H9 (cell line): Measurements from ENCODE around the gene KLRK1. TPM values are rescaled to one million over a fixed set of nuclear protein-coding genes. Genes with fewer than 3 reads are reported as not detected.
"Not testable (repeated sequence)": the region's sequence is repeated elsewhere in the genome, so short reads cannot be mapped to it uniquely, and the experiment has no call there.

Source experiments
- DNase-seq: peaks from one replicate; pipeline ENCODE4 v3.0.0-alpha.2; 2017
- H2AFZ ChIP-seq: one replicate; pipeline ENCODE4 v1.6.1; 2013; ENCODE audit warnings: mild to moderate bottlenecking, low read length, control low read depth, moderate library complexity
- H2AK5ac ChIP-seq: 2 replicates; pipeline ENCODE4 v1.6.1; 2013; ENCODE audit warnings: low read length, control low read depth, mixed read lengths; ENCODE audit not compliant: insufficient read length
- H2BK120ac ChIP-seq: one replicate; pipeline ENCODE4 v1.6.1; 2013; ENCODE audit warnings: low read depth, mild to moderate bottlenecking, low read length, control low read depth, inconsistent platforms; ENCODE audit not compliant: poor library complexity, severe bottlenecking
- H2BK12ac ChIP-seq: 2 replicates; pipeline ENCODE4 v1.6.1; 2013; ENCODE audit warnings: low read length, control low read depth, mixed read lengths, low read depth; ENCODE audit not compliant: insufficient read length
- H2BK15ac ChIP-seq: 2 replicates; pipeline ENCODE4 v1.6.1; 2013; ENCODE audit warnings: low read depth, low read length, control low read depth
- H2BK20ac ChIP-seq: one replicate; pipeline ENCODE4 v1.6.1; 2013; ENCODE audit warnings: low read depth, mild to moderate bottlenecking, low read length, control low read depth, inconsistent platforms; ENCODE audit not compliant: poor library complexity, severe bottlenecking
- H2BK5ac ChIP-seq: 2 replicates; pipeline ENCODE4 v1.6.1; 2013; ENCODE audit warnings: low read length, control low read depth, mixed read lengths; ENCODE audit not compliant: insufficient read length
- H3K14ac ChIP-seq: 2 replicates; pipeline ENCODE4 v1.6.1; 2013; ENCODE audit warnings: low read length, control low read depth; ENCODE audit not compliant: insufficient read depth
- H3K18ac ChIP-seq: 2 replicates; pipeline ENCODE4 v1.6.1; 2013; ENCODE audit warnings: low read depth, mild to moderate bottlenecking, mixed read lengths, low read length, control low read depth; ENCODE audit not compliant: insufficient read length
- H3K23ac ChIP-seq: 2 replicates; pipeline ENCODE4 v1.6.1; 2013; ENCODE audit warnings: low read length, control low read depth, mixed read lengths, low read depth; ENCODE audit not compliant: insufficient read length
- H3K23me2 ChIP-seq: 2 replicates; pipeline ENCODE4 v1.6.1; 2013; ENCODE audit warnings: low read depth, mild to moderate bottlenecking, mixed read lengths, low read length, control low read depth; ENCODE audit not compliant: insufficient read length, poor library complexity, severe bottlenecking
- H3K27ac ChIP-seq: 2 replicates; pipeline ENCODE4 v1.5.1; 2013; ENCODE audit warnings: low read length, control low read depth, mixed read lengths, low read depth; ENCODE audit not compliant: insufficient read length
- H3K27me3 ChIP-seq: 2 replicates; pipeline ENCODE4 v1.6.1; 2013; ENCODE audit warnings: low read length, control low read depth, inconsistent platforms; ENCODE audit not compliant: insufficient read depth
- H3K4ac ChIP-seq: 2 replicates; pipeline ENCODE4 v1.6.1; 2013; ENCODE audit warnings: low read depth, mild to moderate bottlenecking, control low read depth, inconsistent platforms, low read length, moderate library complexity
- H3K4me1 ChIP-seq: 2 replicates; pipeline ENCODE4 v1.6.1; 2013; ENCODE audit warnings: low read length, control low read depth, inconsistent platforms; ENCODE audit not compliant: insufficient read depth
- H3K4me2 ChIP-seq: 2 replicates; pipeline ENCODE4 v1.6.1; 2013; ENCODE audit warnings: low read length, control low read depth, mixed read lengths; ENCODE audit not compliant: insufficient read length, insufficient read depth
- H3K56ac ChIP-seq: 2 replicates; pipeline ENCODE4 v1.6.1; 2013; ENCODE audit warnings: low read depth, mild to moderate bottlenecking, mixed read lengths, low read length, control low read depth; ENCODE audit not compliant: insufficient read length
- H3K79me1 ChIP-seq: 2 replicates; pipeline ENCODE4 v1.6.1; 2013; ENCODE audit warnings: low read depth, mild to moderate bottlenecking, moderate library complexity, low read length, control low read depth, inconsistent platforms; ENCODE audit not compliant: insufficient read depth, poor library complexity, severe bottlenecking
- H3K79me2 ChIP-seq: 2 replicates; pipeline ENCODE4 v1.6.1; 2013; ENCODE audit warnings: low read length, control low read depth, inconsistent platforms; ENCODE audit not compliant: insufficient read depth
- H3K9ac ChIP-seq: 2 replicates; pipeline ENCODE4 v1.6.1; 2013; ENCODE audit warnings: low read length, control low read depth, mixed read lengths; ENCODE audit not compliant: insufficient read length; ENCODE audit errors: extremely low read depth
- H3K9me3 ChIP-seq: one replicate; pipeline ENCODE4 v1.6.1; 2013; ENCODE audit warnings: low read depth, low read length, inconsistent platforms; ENCODE audit not compliant: control insufficient read depth
- H3T11ph ChIP-seq: one replicate; pipeline ENCODE4 v1.6.1; 2013; ENCODE audit warnings: mild to moderate bottlenecking, low read length, control low read depth, inconsistent platforms
- H4K20me1 ChIP-seq: one replicate; pipeline ENCODE4 v1.6.1; 2013; ENCODE audit not compliant: control insufficient read depth, insufficient read length, insufficient read depth
- H4K5ac ChIP-seq: 2 replicates; pipeline ENCODE4 v1.6.1; 2013; ENCODE audit warnings: low read depth, mild to moderate bottlenecking, mixed read lengths, low read length, control low read depth; ENCODE audit not compliant: insufficient read length
- H4K8ac ChIP-seq: replicated peaks from 2 replicates; pipeline ENCODE4 v1.6.1; 2013; ENCODE audit warnings: low read length, control low read depth, mixed read lengths, low read depth; ENCODE audit not compliant: insufficient read length
- H4K91ac ChIP-seq: 2 replicates; pipeline ENCODE4 v1.6.1; 2013; ENCODE audit warnings: low read depth, mild to moderate bottlenecking, moderate library complexity, mixed read lengths, low read length, control low read depth; ENCODE audit not compliant: insufficient read length
- H3K27ac Mint-ChIP-seq, 3 experiments: 2 replicates in 2 of 3; 3 replicates in 1 of 3; pipeline ENCODE4 v1.8.0; 2020 to 2021; ENCODE audit warnings: mixed read lengths in 3 of 3, mild to moderate bottlenecking in 1 of 3, moderate library complexity in 1 of 3
- H3K27me3 Mint-ChIP-seq: 2 replicates; pipeline ENCODE4 v1.8.0; 2021; ENCODE audit warnings: low read depth, mild to moderate bottlenecking, moderate library complexity, mixed read lengths
- H3K36me3 Mint-ChIP-seq, 3 experiments: 2 replicates in 2 of 3; 3 replicates in 1 of 3; pipeline ENCODE4 v1.8.0; 2020 to 2021; ENCODE audit warnings: low read depth in 3 of 3, mixed read lengths in 3 of 3; ENCODE audit not compliant: insufficient read depth in 1 of 3
- H3K4me1 Mint-ChIP-seq, 2 experiments: 2 replicates each; pipeline ENCODE4 v1.8.0; 2020; ENCODE audit warnings: mixed read lengths in 2 of 2
- H3K4me3 Mint-ChIP-seq, 2 experiments: 2 replicates in 1 of 2; 3 replicates in 1 of 2; pipeline ENCODE4 v1.8.0; 2020 to 2021; ENCODE audit warnings: mild to moderate bottlenecking in 2 of 2, mixed read lengths in 2 of 2, moderate library complexity in 1 of 2
- H3K9me3 Mint-ChIP-seq, 2 experiments: 2 replicates in 1 of 2; 3 replicates in 1 of 2; pipeline ENCODE4 v1.8.0; 2020; ENCODE audit warnings: mild to moderate bottlenecking in 2 of 2, mixed read lengths in 2 of 2, moderate library complexity in 1 of 2
- WGBS: extraction: QIAGEN DNeasy Blood & Tissue Kit; methylation state at CpG from one replicate; pipeline ENCODE4 v1.1.7; 2013; ENCODE audit warnings: missing lambda C conversion rate, low lambda C conversion rate, mixed read lengths; ENCODE audit not compliant: insufficient read length; ENCODE audit errors: extremely low coverage; 5-methylcytosine and 5-hydroxymethylcytosine counted together
- total RNA-seq: library from RNA; stranded (reverse); gene quantifications from 2 replicates; pipeline ENCODE4 v1.2.1, GENCODE V29; 2021
- TF ChIP-seq, protein P1 (sequence below): fragments of 200-600 bp; sonication (generic); conservative IDR thresholded peaks from 3 replicates; pipeline ENCODE4 v1.8.0; 2021; ENCODE audit warnings: antibody characterized with exemption, mild to moderate bottlenecking

KLRK1 gene
- total RNA-seq, 1 experiment from 2014 or later = not detected

DNA sequence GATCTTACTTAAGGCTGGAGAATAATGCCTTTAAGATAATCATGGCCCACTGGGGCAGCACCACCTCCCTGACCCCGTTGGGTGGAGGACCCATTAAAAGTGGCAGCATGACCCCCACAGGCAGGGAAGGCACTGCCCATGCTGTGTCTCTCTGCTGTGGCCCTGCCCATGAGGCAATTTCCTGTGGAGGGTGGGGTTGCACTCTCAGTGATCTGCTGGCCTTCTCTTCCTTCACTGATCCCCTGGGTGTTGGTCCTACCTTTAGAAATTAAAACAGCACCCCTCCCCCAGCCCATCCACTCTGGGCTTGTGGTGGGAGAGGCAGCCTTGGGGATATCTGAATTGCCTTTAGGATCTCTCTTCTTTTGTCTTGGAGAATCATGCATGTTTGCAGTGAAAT lies 17.3 kb downstream of the KLRK1 start:
- Histone ChIP-seq H2BK15ac (no peak overlapping the region), H3K23ac (no peak overlapping the region), H2BK20ac (no peak overlapping the region), H4K20me1 (no peaks in the 10 kb centered on the region), H3K79me2 (no peaks in the 10 kb centered on the region), H3K9me3 (no peaks in the 10 kb centered on the region), H3K79me1 (no peaks in the 10 kb centered on the region), H3K23me2 (no peaks in the 10 kb centered on the region), H4K91ac (no peak overlapping the region), H4K8ac (no peak overlapping the region), H2BK12ac (no peak overlapping the region), H3K27ac (no peak overlapping the region), H2BK120ac (no peak overlapping the region), H2AK5ac (no peak overlapping the region), H3K4ac (no peak overlapping the region), H3K14ac (no peak overlapping the region), H3K9ac (no peak overlapping the region), H3K4me1 (peaks cover 5% of the 10 kb centered on the region; the same call in 1 of the 2 replicates), H3K4me2 (no peak overlapping the region), H4K5ac (no peak overlapping the region), H3K56ac (no peak overlapping the region), H2BK5ac (no peak overlapping the region), H3T11ph (no peak overlapping the region), H3K27me3 (no peaks in the 10 kb centered on the region), H2AFZ (no peak overlapping the region), H3K18ac (no peak overlapping the region)
- TF ChIP-seq, protein P1, sequence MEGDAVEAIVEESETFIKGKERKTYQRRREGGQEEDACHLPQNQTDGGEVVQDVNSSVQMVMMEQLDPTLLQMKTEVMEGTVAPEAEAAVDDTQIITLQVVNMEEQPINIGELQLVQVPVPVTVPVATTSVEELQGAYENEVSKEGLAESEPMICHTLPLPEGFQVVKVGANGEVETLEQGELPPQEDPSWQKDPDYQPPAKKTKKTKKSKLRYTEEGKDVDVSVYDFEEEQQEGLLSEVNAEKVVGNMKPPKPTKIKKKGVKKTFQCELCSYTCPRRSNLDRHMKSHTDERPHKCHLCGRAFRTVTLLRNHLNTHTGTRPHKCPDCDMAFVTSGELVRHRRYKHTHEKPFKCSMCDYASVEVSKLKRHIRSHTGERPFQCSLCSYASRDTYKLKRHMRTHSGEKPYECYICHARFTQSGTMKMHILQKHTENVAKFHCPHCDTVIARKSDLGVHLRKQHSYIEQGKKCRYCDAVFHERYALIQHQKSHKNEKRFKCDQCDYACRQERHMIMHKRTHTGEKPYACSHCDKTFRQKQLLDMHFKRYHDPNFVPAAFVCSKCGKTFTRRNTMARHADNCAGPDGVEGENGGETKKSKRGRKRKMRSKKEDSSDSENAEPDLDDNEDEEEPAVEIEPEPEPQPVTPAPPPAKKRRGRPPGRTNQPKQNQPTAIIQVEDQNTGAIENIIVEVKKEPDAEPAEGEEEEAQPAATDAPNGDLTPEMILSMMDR = no peak
- peaks cover 35 to 40% of the 10 kb centered on the region in 2 experiments for H3K4me1 Mint-ChIP-seq
- no peaks in the 10 kb centered on the region for H3K27me3 Mint-ChIP-seq
- peaks cover 0 to 6% (median 5%) of the 10 kb centered on the region in 3 experiments; a peak in 4 of 7 replicates for H3K36me3 Mint-ChIP-seq
- WGBS = no CpG with 5 or more reads among the region's 1 CpG
- H3K27ac Mint-ChIP-seq = no peak overlapping the region; a peak in 1 of 7 replicates
- H3K4me3 Mint-ChIP-seq = no peak overlapping the region
- peaks cover 4 to 7% of the 10 kb centered on the region in 2 experiments; a peak in 3 of 5 replicates for H3K9me3 Mint-ChIP-seq
- no peak for DNase-seq

DNA sequence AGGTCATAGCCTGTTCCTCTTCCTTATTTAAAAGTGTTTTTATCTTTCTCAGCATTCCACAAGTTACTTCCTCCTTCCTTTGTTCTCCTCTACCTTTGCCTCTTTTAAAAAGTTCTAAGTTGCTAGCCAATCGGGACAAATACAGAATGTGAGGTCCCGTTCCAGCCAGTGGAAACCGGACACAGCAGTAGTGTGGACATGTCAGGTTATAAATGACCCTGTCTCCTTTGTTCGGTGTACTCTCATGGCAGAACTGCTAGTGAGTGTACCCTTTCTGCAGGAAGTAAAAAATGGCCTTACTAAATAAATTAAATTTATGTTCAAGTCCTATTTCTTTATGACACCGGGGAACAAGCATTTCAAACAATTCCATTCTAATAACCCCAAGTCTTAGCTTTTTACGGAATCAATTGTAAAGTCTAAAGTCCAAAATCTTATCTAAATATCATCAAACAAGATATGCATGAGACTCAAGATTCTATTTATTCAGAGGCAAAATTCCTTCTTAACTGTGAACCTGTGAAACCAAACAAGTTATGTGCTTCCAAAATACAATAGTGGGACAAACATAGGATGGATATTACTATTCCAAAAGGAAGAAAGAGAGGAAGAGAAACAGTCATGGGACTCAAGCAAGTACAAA lies 17.8 kb downstream of the KLRK1 start:
- not testable (repeated sequence) for H3K9me3 ChIP-seq, H3K79me1 ChIP-seq, H3K4me2 ChIP-seq, H3K4ac ChIP-seq, H3K4me1 ChIP-seq, H2BK15ac ChIP-seq, H4K20me1 ChIP-seq, H3K56ac ChIP-seq, H4K8ac ChIP-seq, H2BK5ac ChIP-seq, H3K23ac ChIP-seq, H2AFZ ChIP-seq, H3T11ph ChIP-seq, H3K14ac ChIP-seq, H3K9ac ChIP-seq, H3K36me3 Mint-ChIP-seq, H3K27me3 Mint-ChIP-seq, H3K27me3 ChIP-seq, H4K5ac ChIP-seq, H3K23me2 ChIP-seq, H2BK12ac ChIP-seq, H3K18ac ChIP-seq, H3K4me3 Mint-ChIP-seq, H3K27ac ChIP-seq, H3K9me3 Mint-ChIP-seq, DNase-seq, H2AK5ac ChIP-seq, H4K91ac ChIP-seq, H2BK120ac ChIP-seq, H3K79me2 ChIP-seq, H2BK20ac ChIP-seq
- WGBS = no CpG with 5 or more reads among the region's 6 CpGs
- peaks cover 35 to 40% of the 10 kb centered on the region in 2 experiments for H3K4me1 Mint-ChIP-seq
- peak overlapping the region in 1 of 3 experiments; percentile 73; a peak in 1 of 7 replicates for H3K27ac Mint-ChIP-seq
